K562 (cell line): ENCODE measurements around the gene PKHD1. TPM values are rescaled to one million over a fixed set of nuclear protein-coding genes. Genes with fewer than 3 reads are reported as not detected.

ENCODE experiments used
- ATAC-seq: fragments of 200-7000 bp; cut with Tn5 transposase; 3 replicates; pipeline ENCODE4 v1.9.1; 2020; ENCODE audit warnings: moderate library complexity
- BruUV-seq: library from RNA; stranded (reverse); fragments of 400-500 nt; replicated peaks from 2 replicates; lab custom pipeline; 2021; lab: Mats Ljungman, UMichigan
- CTCF ChIA-PET: fragments of 300-600 bp; formaldehyde crosslinking; extraction: SDS; loops from one replicate; lab custom pipeline; 2021; ENCODE audit warnings: low intra/inter-chr PET ratio; lab: Yijun Ruan, JAX
- POLR2A ChIA-PET: fragments of 300-600, 350-650 bp; sonication (Branson Sonifier 250); formaldehyde crosslinking; extraction: SDS; loops from one replicate; lab custom pipeline; 2021; ENCODE audit warnings: antibody characterized with exemption, inconsistent platforms; lab: Yijun Ruan, JAX
- DNase-seq, 4 experiments: peaks; one replicate each; pipeline versions ENCODE4 v3.0.0 to v3.0.0-alpha.2; 2011 to 2018; ENCODE audit warnings: low spot score in 3 of 4, mixed read lengths in 3 of 4; ENCODE audit errors: extremely low read depth in 1 of 4
- FAIRE-seq: peaks from 2 replicates; lab custom pipeline; 2011; peaks lifted over from hg19 to GRCh38; lab: Jason Lieb, UNC
- H2AFZ ChIP-seq: 2 replicates; pipeline ENCODE4 v1.6.0; 2011; ENCODE audit warnings: low read depth, low read length, control low read depth, inconsistent platforms
- H3K27ac ChIP-seq: fragments of 200-600 bp; 3 replicates; pipeline ENCODE4 v1.8.0; 2011; ENCODE audit warnings: low read depth, mild to moderate bottlenecking, control low read depth, inconsistent platforms, low read length, moderate library complexity, mixed read lengths; ENCODE audit errors: extremely low read depth
- H3K27me3 ChIP-seq, 2 experiments: fragments of 300-600 bp in 1 of 2; 2 replicates in 1 of 2; 3 replicates in 1 of 2; pipeline versions ENCODE4 v1.6.0 to v1.8.0; 2011; ENCODE audit warnings: inconsistent platforms in 2 of 2, low read length in 2 of 2, mild to moderate bottlenecking in 1 of 2, mixed read lengths in 1 of 2, moderate library complexity in 1 of 2; ENCODE audit not compliant: control insufficient read depth in 2 of 2, insufficient read depth in 2 of 2
- H3K36me3 ChIP-seq: fragments of 300-600 bp; 3 replicates; pipeline ENCODE4 v1.8.0; 2011; ENCODE audit warnings: mild to moderate bottlenecking, low read length, inconsistent platforms; ENCODE audit not compliant: control insufficient read depth, insufficient read depth
- H3K4me1 ChIP-seq, 2 experiments: fragments of 200-600 bp in 1 of 2; replicated peaks in 1 of 2; 2 replicates in 1 of 2; 3 replicates in 1 of 2; pipeline versions ENCODE4 v1.5.1 to v1.8.0; 2011; ENCODE audit warnings: inconsistent platforms in 2 of 2, low read length in 2 of 2, mild to moderate bottlenecking in 1 of 2, mixed read lengths in 1 of 2, moderate library complexity in 1 of 2; ENCODE audit not compliant: control insufficient read depth in 2 of 2, insufficient read depth in 2 of 2
- H3K4me2 ChIP-seq: 2 replicates; pipeline ENCODE4 v1.6.1; 2011; ENCODE audit warnings: low read length, control low read depth, inconsistent platforms, mixed read lengths; ENCODE audit not compliant: insufficient read depth
- H3K4me3 ChIP-seq: fragments of 200-600 bp; sonication (generic), shearing (Covaris generic); 2 replicates; pipeline ENCODE4 v1.5.1; 2016; ENCODE audit warnings: control low read depth, inconsistent platforms
- H3K79me2 ChIP-seq: fragments of 200-600 bp; 3 replicates; pipeline ENCODE4 v1.8.0; 2011; ENCODE audit warnings: low read length, inconsistent platforms; ENCODE audit not compliant: control insufficient read depth, insufficient read depth
- H3K9ac ChIP-seq, 2 experiments: 2 replicates each; pipeline versions ENCODE4 v1.6.0 to v1.6.1; 2011; ENCODE audit warnings: low read depth in 2 of 2, low read length in 2 of 2, control low read depth in 1 of 2, inconsistent platforms in 1 of 2, mild to moderate bottlenecking in 1 of 2, mixed read lengths in 1 of 2; ENCODE audit not compliant: insufficient read depth in 1 of 2
- H3K9me1 ChIP-seq: one replicate; pipeline ENCODE4 v1.6.0; 2011; ENCODE audit warnings: inconsistent platforms, mild to moderate bottlenecking, low read length, moderate library complexity; ENCODE audit not compliant: control insufficient read depth, insufficient read depth
- H3K9me3 ChIP-seq: replicated peaks from 2 replicates; pipeline ENCODE4 v1.5.1; 2011; ENCODE audit warnings: low read depth, low read length, inconsistent platforms; ENCODE audit not compliant: control insufficient read depth, insufficient read depth
- H4K20me1 ChIP-seq: replicated peaks from 2 replicates; pipeline ENCODE4 v1.6.1; 2011; ENCODE audit warnings: low read length, inconsistent platforms, mixed read lengths; ENCODE audit not compliant: control insufficient read depth, insufficient read depth
- CTBP1 ChIP-seq: fragments of 450-650 bp; IDR thresholded peaks from 2 replicates; pipeline ENCODE4 v1.6.1; 2016; ENCODE audit warnings: borderline replicate concordance
- HDAC8 ChIP-seq: fragments of 450-650 bp; IDR thresholded peaks from 2 replicates; pipeline ENCODE4 v1.6.1; 2016; ENCODE audit warnings: mild to moderate bottlenecking, missing genetic modification characterization, moderate library complexity, missing compliant biosample characterization
- IRF1 ChIP-seq: sonication (generic); formaldehyde crosslinking; IDR thresholded peaks from 2 replicates; pipeline ENCODE4 v1.8.0; 2022; ENCODE audit warnings: missing genetic modification reagents, mild to moderate bottlenecking, borderline replicate concordance
- JUNB ChIP-seq: fragments of 450-650 bp; formaldehyde crosslinking; conservative IDR thresholded peaks from 2 replicates; pipeline ENCODE4 v1.4.0; 2020; ENCODE audit warnings: mild to moderate bottlenecking
- SIN3A ChIP-seq, 2 experiments: fragments of 150-350 bp in 1 of 2; IDR thresholded peaks; 2 replicates each; pipeline ENCODE4 v1.6.1; 2011 to 2016; ENCODE audit warnings: borderline replicate concordance in 2 of 2, low read depth in 2 of 2, low read length in 2 of 2, mild to moderate bottlenecking in 2 of 2, moderate library complexity in 2 of 2; ENCODE audit not compliant: control insufficient read depth in 1 of 2
- ZC3H8 ChIP-seq: fragments of 450-650 bp; IDR thresholded peaks from 2 replicates; pipeline ENCODE4 v1.6.1; 2017
- ZNF165 ChIP-seq: fragments of 250-450 bp; sonication (Bioruptor Pico); IDR thresholded peaks from 2 replicates; pipeline ENCODE4 v1.4.0; 2020; ENCODE audit warnings: borderline replicate concordance
- ZNF253 ChIP-seq: fragments of 250-450 bp; sonication (Bioruptor Pico); conservative IDR thresholded peaks from 2 replicates; pipeline ENCODE4 v1.6.1; 2021; ENCODE audit warnings: mild to moderate bottlenecking
- in situ Hi-C: fragments of 300-500 bp; cut with MboI; formaldehyde crosslinking; loops from 4 replicates; pipeline ENCODE4 v1.15.0; 2018; ENCODE audit warnings: inconsistent platforms, mixed read lengths
- intact Hi-C: fragments of 100-400 bp; cut with micrococcal nuclease; formaldehyde crosslinking; loops from 2 replicates; pipeline ENCODE4 v1.14.2; 2022
- polyA plus RNA-seq, 8 experiments: library from polyadenylated mRNA; depleted of rRNA in 4 of 8; stranded (reverse) in 5 of 8; unstranded in 3 of 8; fragments of >200 nt; fragmentation: Nextera tagmentation in 2 of 8; fragmentation: Illumina TruSeq in 1 of 8; extraction: Ambion mirVana in 2 of 8; extraction: Trizol in 1 of 8; gene quantifications; 2 replicates each; pipeline versions ENCODE4 v1.2.1 to v1.2.3, GENCODE V29; 2011 to 2014; ENCODE audit warnings: inconsistent platforms in 1 of 8, missing spikeins in 1 of 8
- total RNA-seq, 7 experiments: library from RNA; depleted of rRNA in 6 of 7; stranded (reverse); fragments of >200 nt in 6 of 7; fragmentation: Illumina TruSeq in 2 of 7; extraction: Trizol in 2 of 7; gene quantifications; 2 replicates each; pipeline versions ENCODE4 v1.2.1 to v1.2.3, GENCODE V29; 2011 to 2021; ENCODE audit warnings: low replicate concordance in 1 of 7
- TF ChIP-seq, protein P1 (sequence below), 2 experiments: fragments of 250-450 bp in 1 of 2; fragments of 450-650 bp in 1 of 2; sonication (Bioruptor Pico) in 1 of 2; IDR thresholded peaks; 2 replicates each; pipeline versions ENCODE4 v1.6.1 to v1.8.0; 2016 to 2021; ENCODE audit warnings: mild to moderate bottlenecking in 2 of 2, moderate library complexity in 2 of 2, missing compliant biosample characterization in 1 of 2, missing genetic modification characterization in 1 of 2

Gene PKHD1
- total and polyA plus RNA-seq, 9 of the 15 experiments (the other 6 are each of a cell fraction or from before 2014, with no cell fraction given), result 0.01 to 0.04 (median 0.01) TPM; not detected in 6

DNA sequence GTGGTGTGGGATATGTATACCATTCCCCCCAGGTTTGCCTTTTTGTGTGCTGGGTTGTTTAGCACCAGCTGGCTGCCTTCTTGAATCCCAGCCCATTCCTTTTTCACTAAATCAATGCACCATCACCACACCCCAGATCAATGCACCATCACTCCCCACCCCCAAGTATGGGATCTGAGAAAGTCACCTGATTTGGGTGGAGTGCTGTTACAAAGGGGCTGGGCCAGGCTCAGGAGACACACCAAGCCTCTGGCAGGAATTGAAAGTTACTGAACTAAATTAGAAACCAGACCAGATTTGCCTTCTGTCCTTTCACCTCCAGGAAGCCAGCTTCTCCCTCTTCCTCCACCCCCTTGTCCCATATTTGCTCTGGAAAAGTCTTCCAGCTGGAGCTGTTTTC, 19.6 kb upstream of the PKHD1 start:
- H3K9ac ChIP-seq, result no peak overlapping the region
- H2AFZ ChIP-seq, result no peak overlapping the region
- in situ Hi-C loops (no loop called here), intact Hi-C loops (no loop called here)
- ChIA-PET POLR2A (no interaction called here), CTCF (no interaction called here)
- H3K36me3 ChIP-seq, result no peaks in the 10 kb centered on the region
- BruUV-seq, result no TSS peak
- H3K4me3 ChIP-seq, result no peak overlapping the region
- TF ChIP-seq IRF1 (CRISPR knock-in tag), result no peak
- no peak for TF ChIP-seq ZC3H8
- no peak for TF ChIP-seq ZNF253
- TF ChIP-seq, protein P1, sequence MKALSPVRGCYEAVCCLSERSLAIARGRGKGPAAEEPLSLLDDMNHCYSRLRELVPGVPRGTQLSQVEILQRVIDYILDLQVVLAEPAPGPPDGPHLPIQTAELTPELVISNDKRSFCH (CRISPR knock-in tag; IDR thresholded peaks at IDR 0.05), result no peak
- TF ChIP-seq, protein P1 (tag; IDR thresholded peaks at IDR 0.05), result no peak
- TF ChIP-seq SIN3A (IDR thresholded peaks at IDR 0.05; ENCODE audit: borderline replicate concordance in 2 of 2, control insufficient read depth in 1 of 2, low read depth in 2 of 2, low read length in 2 of 2), result no peak
- no peak for TF ChIP-seq HDAC8
- TF ChIP-seq ZNF165 (CRISPR knock-in tag), result no peak
- no peak for TF ChIP-seq JUNB
- TF ChIP-seq CTBP1, result no peak
- no peaks in the 10 kb centered on the region for H3K9me1 ChIP-seq
- FAIRE-seq (no peak), ATAC-seq (no peak), DNase-seq (no peak)
- H4K20me1 ChIP-seq, result no peaks in the 10 kb centered on the region
- H3K9me3 ChIP-seq, result no peaks in the 10 kb centered on the region
- no peaks in the 10 kb centered on the region for H3K4me1 ChIP-seq
- H3K79me2 ChIP-seq, result no peaks in the 10 kb centered on the region
- H3K27me3 ChIP-seq, result no peaks in the 10 kb centered on the region
- no peak overlapping the region for H3K27ac ChIP-seq
- no peak overlapping the region for H3K4me2 ChIP-seq
